Progenitor cell of endocrine pancreas (in vitro differentiated cells): ENCODE results near the gene ARHGAP9. TPM values are rescaled to one million over a fixed set of nuclear protein-coding genes. Genes with fewer than 3 reads are reported as not detected.
A peak's percentile ranks its signal among the peaks of the same experiment; 100 is the strongest.
"Not testable (repeated sequence)": the region's sequence is repeated elsewhere in the genome, so short reads cannot be mapped to it uniquely, and the experiment has no call there.

Experiments used
- DNase-seq: peaks from one replicate; pipeline ENCODE4 v3.0.0; 2021; ENCODE audit warnings: low spot score; ENCODE audit not compliant: unreplicated experiment
- H3K27ac Mint-ChIP-seq: 2 replicates; pipeline ENCODE4 v1.8.0; 2021; ENCODE audit warnings: mild to moderate bottlenecking, moderate library complexity, mixed read lengths
- H3K27me3 Mint-ChIP-seq: 2 replicates; pipeline ENCODE4 v1.8.0; 2021; ENCODE audit warnings: mixed read lengths
- H3K36me3 Mint-ChIP-seq: 2 replicates; pipeline ENCODE4 v1.8.0; 2022; ENCODE audit warnings: mixed read lengths; ENCODE audit not compliant: insufficient read depth
- H3K4me1 Mint-ChIP-seq: 2 replicates; pipeline ENCODE4 v1.8.0; 2021; ENCODE audit warnings: low read depth, mixed read lengths
- H3K4me3 Mint-ChIP-seq: 2 replicates; pipeline ENCODE4 v1.8.0; 2021; ENCODE audit warnings: low read depth, mild to moderate bottlenecking, moderate library complexity, mixed read lengths
- H3K9me3 Mint-ChIP-seq: 2 replicates; pipeline ENCODE4 v1.8.0; 2021; ENCODE audit warnings: low read depth, mixed read lengths
- CTCF ChIP-seq: fragments of 200-600 bp; sonication (generic); IDR thresholded peaks from one replicate; pipeline ENCODE4 v1.5.0; 2021; ENCODE audit warnings: antibody characterized with exemption, mild to moderate bottlenecking; ENCODE audit not compliant: unreplicated experiment
- total RNA-seq: library from RNA; stranded (reverse); gene quantifications from 2 replicates; pipeline ENCODE4 v1.2.1, GENCODE V29; 2021

Gene ARHGAP9
- total RNA-seq, 1 donor from 2014 or later: 2.8 TPM

- H3K27ac Mint-ChIP-seq: peak overlapping the region; percentile 15
- peaks cover 15% of the 10 kb centered on the region for H3K4me1 Mint-ChIP-seq
- DNase-seq: no peak
- H3K9me3 Mint-ChIP-seq: no peaks in the 10 kb centered on the region
- peaks cover 32% of the 10 kb centered on the region for H3K36me3 Mint-ChIP-seq
- H3K4me3 Mint-ChIP-seq: no peak overlapping the region
- TF ChIP-seq CTCF: no peak
- H3K27me3 Mint-ChIP-seq: no peaks in the 10 kb centered on the region
Measured at GRCh38 chr12:57515934-57516541, 36.4 kb upstream of the ARHGAP9 start.

GRCh38 chr12:57515408-57515933, 35.8 kb upstream of the ARHGAP9 start:
- Mint-ChIP-seq H3K4me3 (no peak overlapping the region), H3K36me3 (peaks cover 32% of the 10 kb centered on the region), H3K9me3 (no peaks in the 10 kb centered on the region), H3K27ac (peak overlapping the region; percentile 78), H3K4me1 (peaks cover 15% of the 10 kb centered on the region), H3K27me3 (no peaks in the 10 kb centered on the region)
- no peak for TF ChIP-seq CTCF
- no peak for DNase-seq

GRCh38 chr12:57514720-57515407, 35.2 kb upstream of the ARHGAP9 start:
- Mint-ChIP-seq H3K27me3 (no peaks in the 10 kb centered on the region), H3K36me3 (peaks cover 32% of the 10 kb centered on the region), H3K27ac (peak overlapping the region; percentile 78), H3K4me1 (peaks cover 15% of the 10 kb centered on the region), H3K9me3 (no peaks in the 10 kb centered on the region), H3K4me3 (no peak overlapping the region)
- no peak for TF ChIP-seq CTCF
- no peak for DNase-seq

GRCh38 chr12:57514246-57514645, 34.6 kb upstream of the ARHGAP9 start:
- H3K4me3 Mint-ChIP-seq, H3K27ac Mint-ChIP-seq, DNase-seq, H3K9me3 Mint-ChIP-seq, H3K27me3 Mint-ChIP-seq: not testable (repeated sequence)
- peaks cover 13% of the 10 kb centered on the region for H3K4me1 Mint-ChIP-seq
- peaks cover 35% of the 10 kb centered on the region for H3K36me3 Mint-ChIP-seq

GRCh38 chr12:57513677-57514076, 34.0 kb upstream of the ARHGAP9 start:
- H3K4me1 Mint-ChIP-seq, DNase-seq, H3K27me3 Mint-ChIP-seq, H3K4me3 Mint-ChIP-seq, H3K27ac Mint-ChIP-seq, H3K9me3 Mint-ChIP-seq: not testable (repeated sequence)
- H3K36me3 Mint-ChIP-seq: peaks cover 38% of the 10 kb centered on the region

- no peak overlapping the region for H3K27ac Mint-ChIP-seq
- no peaks in the 10 kb centered on the region for H3K27me3 Mint-ChIP-seq
- peaks cover 37% of the 10 kb centered on the region for H3K36me3 Mint-ChIP-seq
- peaks cover 2% of the 10 kb centered on the region for H3K9me3 Mint-ChIP-seq
- H3K4me3 Mint-ChIP-seq: no peak overlapping the region
- no peak for TF ChIP-seq CTCF
- no peak for DNase-seq
- H3K4me1 Mint-ChIP-seq: peaks cover 5% of the 10 kb centered on the region
Measured at GRCh38 chr12:57513266-57513665, 33.6 kb upstream of the ARHGAP9 start.
